Neural cell (in vitro differentiated cells): ENCODE data around the gene SLC6A9. TPM values are rescaled to one million over a fixed set of nuclear protein-coding genes. Genes with fewer than 3 reads are reported as not detected.

ENCODE experiments used
- H2AFZ ChIP-seq: fragments of 200-600, 300-800 bp; sonication (generic), shearing (Covaris generic); 2 replicates; pipeline ENCODE4 v1.6.0; 2014; ENCODE audit warnings: low read depth, mild to moderate bottlenecking, antibody characterized with exemption, low read length, moderate library complexity
- H3F3A ChIP-seq: fragments of 200-600 bp; shearing (Covaris generic); 2 replicates; pipeline ENCODE4 v1.6.1; 2016; ENCODE audit warnings: mild to moderate bottlenecking, moderate library complexity, mixed read lengths, antibody characterized with exemption, low read length; ENCODE audit not compliant: insufficient read depth, poor library complexity, severe bottlenecking
- H3K27ac ChIP-seq: fragments of 200-600, 300-800 bp; sonication (generic), shearing (Covaris generic); 2 replicates; pipeline ENCODE4 v1.5.1; 2014; ENCODE audit warnings: mild to moderate bottlenecking, low read length, moderate library complexity
- H3K27me3 ChIP-seq: fragments of 300-800, 200-600 bp; sonication (generic), shearing (Covaris generic); 2 replicates; pipeline ENCODE4 v1.6.0; 2014; ENCODE audit warnings: mild to moderate bottlenecking, low read depth, low read length, moderate library complexity; ENCODE audit not compliant: insufficient read depth
- H3K36me3 ChIP-seq: fragments of 300-800, 200-600 bp; sonication (generic), shearing (Covaris generic); 2 replicates; pipeline ENCODE4 v1.5.1; 2014; ENCODE audit warnings: mild to moderate bottlenecking, antibody characterized with exemption, low read length, moderate library complexity; ENCODE audit not compliant: insufficient read depth
- H3K4me2 ChIP-seq: fragments of 300-800, 200-600 bp; sonication (generic), shearing (Covaris generic); 2 replicates; pipeline ENCODE4 v1.6.0; 2014; ENCODE audit warnings: mild to moderate bottlenecking, low read length
- H3K4me3 ChIP-seq: fragments of 300-800, 200-600 bp; sonication (generic), shearing (Covaris generic); 2 replicates; pipeline ENCODE4 v1.5.1; 2014; ENCODE audit warnings: mild to moderate bottlenecking, low read length, moderate library complexity
- H3K79me2 ChIP-seq: fragments of 200-600 bp; shearing (Covaris generic); replicated peaks from 2 replicates; pipeline ENCODE4 v1.6.0; 2014; ENCODE audit warnings: mild to moderate bottlenecking, low read length, moderate library complexity; ENCODE audit not compliant: insufficient read depth
- H3K9ac ChIP-seq: fragments of 300-800, 200-600 bp; sonication (generic), shearing (Covaris generic); 2 replicates; pipeline ENCODE4 v1.6.1; 2016; ENCODE audit warnings: mild to moderate bottlenecking, low read length, mixed read lengths
- H3K9me2 ChIP-seq: fragments of 200-600 bp; shearing (Covaris generic); 2 replicates; pipeline ENCODE4 v1.6.1; 2016; ENCODE audit warnings: mild to moderate bottlenecking, low read length, mixed read lengths; ENCODE audit not compliant: insufficient read depth
- H3K9me3 ChIP-seq: fragments of 200-600, 300-800 bp; sonication (generic), shearing (Covaris generic); 2 replicates; pipeline ENCODE4 v1.6.1; 2016; ENCODE audit warnings: mild to moderate bottlenecking, mixed run types, low read length, moderate library complexity, mixed read lengths
- H4K20me1 ChIP-seq: fragments of 200-600 bp; shearing (Covaris generic); 2 replicates; pipeline ENCODE4 v1.6.1; 2016; ENCODE audit warnings: mild to moderate bottlenecking, mixed run types; ENCODE audit not compliant: insufficient read depth
- EP300 ChIP-seq: fragments of 450-650 bp; conservative IDR thresholded peaks from 2 replicates; pipeline ENCODE4 v1.6.1; 2014; ENCODE audit warnings: antibody characterized with exemption, mild to moderate bottlenecking, moderate library complexity; ENCODE audit not compliant: poor library complexity, severe bottlenecking
- EZH2 ChIP-seq: fragments of 200-600, 300-800 bp; shearing (Covaris generic), sonication (generic); IDR thresholded peaks from 2 replicates; pipeline ENCODE4 v1.6.1; 2014; ENCODE audit warnings: antibody characterized with exemption, low read length, borderline replicate concordance, mild to moderate bottlenecking; ENCODE audit not compliant: insufficient read depth, poor library complexity, severe bottlenecking
- MXI1 ChIP-seq: fragments of 450-650 bp; conservative IDR thresholded peaks from 2 replicates; pipeline ENCODE4 v1.6.1; 2014; ENCODE audit warnings: antibody characterized with exemption, mild to moderate bottlenecking; ENCODE audit not compliant: poor library complexity, severe bottlenecking
- POLR2AphosphoS5 ChIP-seq: IDR thresholded peaks from 2 replicates; pipeline ENCODE4 v1.6.1; 2012
- RAD21 ChIP-seq: fragments of 450-650 bp; conservative IDR thresholded peaks from 2 replicates; pipeline ENCODE4 v1.6.1; 2014; ENCODE audit warnings: antibody characterized with exemption, mild to moderate bottlenecking, moderate library complexity
- SMC3 ChIP-seq: fragments of 450-650 bp; conservative IDR thresholded peaks from 2 replicates; pipeline ENCODE4 v1.6.1; 2014; ENCODE audit warnings: antibody characterized with exemption, mild to moderate bottlenecking, moderate library complexity; ENCODE audit not compliant: poor library complexity
- TAF1 ChIP-seq: IDR thresholded peaks from 2 replicates; pipeline ENCODE4 v1.6.1; 2012; ENCODE audit warnings: low read depth
- polyA plus RNA-seq: library from polyadenylated mRNA; depleted of rRNA; stranded (reverse); fragments of >200 nt; gene quantifications from 2 replicates; pipeline ENCODE4 v1.2.3, GENCODE V29; 2014
- TF ChIP-seq, protein P1 (sequence below): IDR thresholded peaks from 2 replicates; pipeline ENCODE4 v1.6.1; 2012; ENCODE audit warnings: borderline replicate concordance
- TF ChIP-seq, protein P2 (sequence below): fragments of 450-650 bp; IDR thresholded peaks from 2 replicates; pipeline ENCODE4 v1.5.1; 2014; ENCODE audit warnings: antibody characterized with exemption, mild to moderate bottlenecking, moderate library complexity; ENCODE audit not compliant: poor library complexity, severe bottlenecking

The SLC6A9 gene
- polyA plus RNA-seq, 1 donor from 2014 or later, result 1.3 TPM

DNA sequence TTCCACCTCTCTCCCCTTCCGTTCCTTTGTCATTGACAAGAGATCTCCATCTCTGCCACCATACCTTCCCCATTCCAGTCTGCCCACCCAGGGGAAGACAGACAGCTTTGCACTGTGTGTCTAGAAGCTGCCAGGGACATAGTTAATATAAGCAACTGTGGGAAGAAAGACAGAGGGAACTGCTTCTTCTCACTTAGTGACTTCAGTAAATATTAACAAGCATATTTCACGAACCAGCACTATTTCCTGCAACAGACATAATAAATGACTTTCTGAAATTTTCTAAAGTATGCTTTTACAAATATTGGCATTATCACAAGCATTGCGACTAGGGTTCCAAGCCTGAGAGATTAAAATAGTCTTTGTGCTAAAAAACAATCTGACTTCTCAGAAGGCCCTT, 43.2 kb upstream of the SLC6A9 start:
- Histone ChIP-seq H3K4me3 (no peak overlapping the region), H3K27me3 (no peaks in the 10 kb centered on the region), H3K27ac (no peak overlapping the region), H3K79me2 (no peaks in the 10 kb centered on the region), H3K9me2 (no peaks in the 10 kb centered on the region), H3F3A (no peaks in the 10 kb centered on the region), H2AFZ (no peak overlapping the region), H4K20me1 (no peaks in the 10 kb centered on the region), H3K9ac (no peak overlapping the region), H3K9me3 (no peaks in the 10 kb centered on the region), H3K36me3 (no peaks in the 10 kb centered on the region), H3K4me2 (no peak overlapping the region)
- TF ChIP-seq MXI1 (no peak), EZH2 (no peak), POLR2AphosphoS5 (no peak), EP300 (no peak), RAD21 (no peak), SMC3 (no peak), TAF1 (no peak)
- TF ChIP-seq, protein P1, sequence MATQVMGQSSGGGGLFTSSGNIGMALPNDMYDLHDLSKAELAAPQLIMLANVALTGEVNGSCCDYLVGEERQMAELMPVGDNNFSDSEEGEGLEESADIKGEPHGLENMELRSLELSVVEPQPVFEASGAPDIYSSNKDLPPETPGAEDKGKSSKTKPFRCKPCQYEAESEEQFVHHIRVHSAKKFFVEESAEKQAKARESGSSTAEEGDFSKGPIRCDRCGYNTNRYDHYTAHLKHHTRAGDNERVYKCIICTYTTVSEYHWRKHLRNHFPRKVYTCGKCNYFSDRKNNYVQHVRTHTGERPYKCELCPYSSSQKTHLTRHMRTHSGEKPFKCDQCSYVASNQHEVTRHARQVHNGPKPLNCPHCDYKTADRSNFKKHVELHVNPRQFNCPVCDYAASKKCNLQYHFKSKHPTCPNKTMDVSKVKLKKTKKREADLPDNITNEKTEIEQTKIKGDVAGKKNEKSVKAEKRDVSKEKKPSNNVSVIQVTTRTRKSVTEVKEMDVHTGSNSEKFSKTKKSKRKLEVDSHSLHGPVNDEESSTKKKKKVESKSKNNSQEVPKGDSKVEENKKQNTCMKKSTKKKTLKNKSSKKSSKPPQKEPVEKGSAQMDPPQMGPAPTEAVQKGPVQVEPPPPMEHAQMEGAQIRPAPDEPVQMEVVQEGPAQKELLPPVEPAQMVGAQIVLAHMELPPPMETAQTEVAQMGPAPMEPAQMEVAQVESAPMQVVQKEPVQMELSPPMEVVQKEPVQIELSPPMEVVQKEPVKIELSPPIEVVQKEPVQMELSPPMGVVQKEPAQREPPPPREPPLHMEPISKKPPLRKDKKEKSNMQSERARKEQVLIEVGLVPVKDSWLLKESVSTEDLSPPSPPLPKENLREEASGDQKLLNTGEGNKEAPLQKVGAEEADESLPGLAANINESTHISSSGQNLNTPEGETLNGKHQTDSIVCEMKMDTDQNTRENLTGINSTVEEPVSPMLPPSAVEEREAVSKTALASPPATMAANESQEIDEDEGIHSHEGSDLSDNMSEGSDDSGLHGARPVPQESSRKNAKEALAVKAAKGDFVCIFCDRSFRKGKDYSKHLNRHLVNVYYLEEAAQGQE, result no peak
- TF ChIP-seq, protein P2, sequence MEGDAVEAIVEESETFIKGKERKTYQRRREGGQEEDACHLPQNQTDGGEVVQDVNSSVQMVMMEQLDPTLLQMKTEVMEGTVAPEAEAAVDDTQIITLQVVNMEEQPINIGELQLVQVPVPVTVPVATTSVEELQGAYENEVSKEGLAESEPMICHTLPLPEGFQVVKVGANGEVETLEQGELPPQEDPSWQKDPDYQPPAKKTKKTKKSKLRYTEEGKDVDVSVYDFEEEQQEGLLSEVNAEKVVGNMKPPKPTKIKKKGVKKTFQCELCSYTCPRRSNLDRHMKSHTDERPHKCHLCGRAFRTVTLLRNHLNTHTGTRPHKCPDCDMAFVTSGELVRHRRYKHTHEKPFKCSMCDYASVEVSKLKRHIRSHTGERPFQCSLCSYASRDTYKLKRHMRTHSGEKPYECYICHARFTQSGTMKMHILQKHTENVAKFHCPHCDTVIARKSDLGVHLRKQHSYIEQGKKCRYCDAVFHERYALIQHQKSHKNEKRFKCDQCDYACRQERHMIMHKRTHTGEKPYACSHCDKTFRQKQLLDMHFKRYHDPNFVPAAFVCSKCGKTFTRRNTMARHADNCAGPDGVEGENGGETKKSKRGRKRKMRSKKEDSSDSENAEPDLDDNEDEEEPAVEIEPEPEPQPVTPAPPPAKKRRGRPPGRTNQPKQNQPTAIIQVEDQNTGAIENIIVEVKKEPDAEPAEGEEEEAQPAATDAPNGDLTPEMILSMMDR, result no peak

DNA sequence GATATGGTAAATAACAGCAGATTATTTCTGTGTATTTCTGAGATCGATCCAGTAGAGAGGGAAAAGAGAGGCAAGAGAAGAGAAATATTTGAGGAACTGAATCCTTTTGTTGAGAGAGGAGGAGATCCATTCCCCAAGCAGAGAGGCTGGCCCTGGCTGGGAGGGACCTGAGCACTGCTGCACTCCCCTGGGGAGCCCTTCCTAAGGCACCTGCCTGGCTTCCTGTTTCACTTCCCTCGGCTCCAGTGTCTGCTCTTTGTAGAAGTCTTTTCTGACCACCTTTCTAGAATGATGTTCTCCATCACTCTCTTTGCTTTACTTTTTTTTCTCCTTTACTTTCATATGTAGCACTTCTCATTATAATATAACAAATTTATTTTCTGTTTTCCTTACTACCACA, 42.3 kb upstream of the SLC6A9 start:
- Histone ChIP-seq H2AFZ (no peak overlapping the region), H3F3A (no peaks in the 10 kb centered on the region), H3K79me2 (no peaks in the 10 kb centered on the region), H3K27ac (no peak overlapping the region), H3K9me3 (no peaks in the 10 kb centered on the region), H3K36me3 (no peaks in the 10 kb centered on the region), H3K4me3 (no peak overlapping the region), H3K27me3 (no peaks in the 10 kb centered on the region), H3K9ac (no peak overlapping the region), H4K20me1 (no peaks in the 10 kb centered on the region), H3K4me2 (no peak overlapping the region), H3K9me2 (no peaks in the 10 kb centered on the region)
- no peak for TF ChIP-seq SMC3
- TF ChIP-seq, protein P1, result no peak
- TF ChIP-seq EP300, result no peak
- no peak for TF ChIP-seq EZH2
- TF ChIP-seq POLR2AphosphoS5, result no peak
- no peak for TF ChIP-seq MXI1
- no peak for TF ChIP-seq RAD21
- TF ChIP-seq TAF1, result no peak
- TF ChIP-seq, protein P2, result no peak
